ENCODE measurements around the gene LAPTM5. TPM values are rescaled to one million over a fixed set of nuclear protein-coding genes. Genes with fewer than 3 reads are reported as not detected.

LAPTM5 gene
- total RNA-seq, 1 experiment from 2014 or later, result not detected

- Mint-ChIP-seq H3K4me1 (ENCODE audit: low read depth, unreplicated experiment) (peaks cover 16% of the 10 kb centered on the region), H3K9me3 (ENCODE audit: low read depth, unreplicated experiment) (peaks cover 5% of the 10 kb centered on the region), H3K27ac (ENCODE audit: unreplicated experiment) (no peak overlapping the region), H3K36me3 (ENCODE audit: insufficient read depth, unreplicated experiment) (no peaks in the 10 kb centered on the region), H3K27me3 (ENCODE audit: unreplicated experiment) (no peaks in the 10 kb centered on the region), H3K4me3 (ENCODE audit: low read depth, unreplicated experiment) (no peak overlapping the region)
- intact Hi-C loops (cut with micrococcal nuclease; ENCODE audit: unreplicated experiment), result no loop called here
- no TSS peak for BruUV-seq (replicated peaks)
- TF ChIP-seq, protein P1, sequence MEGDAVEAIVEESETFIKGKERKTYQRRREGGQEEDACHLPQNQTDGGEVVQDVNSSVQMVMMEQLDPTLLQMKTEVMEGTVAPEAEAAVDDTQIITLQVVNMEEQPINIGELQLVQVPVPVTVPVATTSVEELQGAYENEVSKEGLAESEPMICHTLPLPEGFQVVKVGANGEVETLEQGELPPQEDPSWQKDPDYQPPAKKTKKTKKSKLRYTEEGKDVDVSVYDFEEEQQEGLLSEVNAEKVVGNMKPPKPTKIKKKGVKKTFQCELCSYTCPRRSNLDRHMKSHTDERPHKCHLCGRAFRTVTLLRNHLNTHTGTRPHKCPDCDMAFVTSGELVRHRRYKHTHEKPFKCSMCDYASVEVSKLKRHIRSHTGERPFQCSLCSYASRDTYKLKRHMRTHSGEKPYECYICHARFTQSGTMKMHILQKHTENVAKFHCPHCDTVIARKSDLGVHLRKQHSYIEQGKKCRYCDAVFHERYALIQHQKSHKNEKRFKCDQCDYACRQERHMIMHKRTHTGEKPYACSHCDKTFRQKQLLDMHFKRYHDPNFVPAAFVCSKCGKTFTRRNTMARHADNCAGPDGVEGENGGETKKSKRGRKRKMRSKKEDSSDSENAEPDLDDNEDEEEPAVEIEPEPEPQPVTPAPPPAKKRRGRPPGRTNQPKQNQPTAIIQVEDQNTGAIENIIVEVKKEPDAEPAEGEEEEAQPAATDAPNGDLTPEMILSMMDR (IDR thresholded peaks at IDR 0.05; ENCODE audit: unreplicated experiment), result no peak
- CTCF ChIA-PET, result interaction anchor here (1.0 kb wide), 1 partner anchor 38 kb away, joined by 4 read pairs; no protein-coding TSS in a partner anchor
- DNase-seq, result peak; percentile 46
These were observed 16.2 kb downstream of the LAPTM5 start for GRCh38 chr1:30741239-30741894.

GRCh38 chr1:30740251-30741238 lies 17.0 kb downstream of the LAPTM5 start:
- Mint-ChIP-seq H3K27me3 (ENCODE audit: unreplicated experiment) (no peaks in the 10 kb centered on the region), H3K4me1 (ENCODE audit: low read depth, unreplicated experiment) (peaks cover 16% of the 10 kb centered on the region), H3K36me3 (ENCODE audit: insufficient read depth, unreplicated experiment) (no peaks in the 10 kb centered on the region), H3K27ac (ENCODE audit: unreplicated experiment) (no peak overlapping the region), H3K4me3 (ENCODE audit: low read depth, unreplicated experiment) (no peak overlapping the region), H3K9me3 (ENCODE audit: low read depth, unreplicated experiment) (peaks cover 5% of the 10 kb centered on the region)
- CTCF ChIA-PET, result interaction anchor here (0.6 to 1.0 kb wide), 3 partner anchors 39 to 1025 kb away, joined by 3 to 4 read pairs (median 4); no protein-coding TSS in a partner anchor
- no peak for DNase-seq
- no TSS peak for BruUV-seq (replicated peaks)
- TF ChIP-seq, protein P1 (IDR thresholded peaks at IDR 0.05; ENCODE audit: unreplicated experiment), result no peak
- intact Hi-C loops (cut with micrococcal nuclease; ENCODE audit: unreplicated experiment), result no loop called here

DNA sequence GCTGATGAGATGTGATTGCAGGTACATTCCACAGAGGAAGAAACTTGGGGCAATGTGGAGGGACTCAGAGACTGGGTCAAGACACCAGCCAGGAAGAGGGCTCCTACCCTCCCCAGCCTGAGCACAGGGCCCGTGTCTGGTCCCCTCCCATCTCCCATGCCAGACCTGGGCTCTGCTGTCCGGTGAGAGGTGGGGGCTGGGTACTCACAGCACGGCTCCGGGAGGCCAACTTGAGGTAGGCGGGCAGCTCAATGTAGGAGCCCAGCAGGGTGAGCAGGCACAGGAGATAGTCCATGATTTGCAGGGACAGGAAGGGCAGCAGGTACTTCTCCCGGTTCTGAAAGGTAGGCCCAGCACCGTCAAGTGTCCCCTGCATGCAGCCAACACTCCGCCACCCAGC lies 18.0 kb downstream of the LAPTM5 start:
- BruUV-seq (replicated peaks), result no TSS peak
- CTCF ChIA-PET, result no interaction called here
- no peaks in the 10 kb centered on the region for H3K36me3 Mint-ChIP-seq (ENCODE audit: insufficient read depth, unreplicated experiment)
- H3K4me3 Mint-ChIP-seq (ENCODE audit: low read depth, unreplicated experiment), result no peak overlapping the region
- H3K27me3 Mint-ChIP-seq (ENCODE audit: unreplicated experiment), result no peaks in the 10 kb centered on the region
- intact Hi-C loops (cut with micrococcal nuclease; ENCODE audit: unreplicated experiment), result no loop called here
- peaks cover 16% of the 10 kb centered on the region for H3K4me1 Mint-ChIP-seq (ENCODE audit: low read depth, unreplicated experiment)
- H3K9me3 Mint-ChIP-seq (ENCODE audit: low read depth, unreplicated experiment), result peaks cover 5% of the 10 kb centered on the region
- TF ChIP-seq, protein P1 (IDR thresholded peaks at IDR 0.05; ENCODE audit: unreplicated experiment), result no peak
- DNase-seq, result no peak
- H3K27ac Mint-ChIP-seq (ENCODE audit: unreplicated experiment), result no peak overlapping the region

DNA sequence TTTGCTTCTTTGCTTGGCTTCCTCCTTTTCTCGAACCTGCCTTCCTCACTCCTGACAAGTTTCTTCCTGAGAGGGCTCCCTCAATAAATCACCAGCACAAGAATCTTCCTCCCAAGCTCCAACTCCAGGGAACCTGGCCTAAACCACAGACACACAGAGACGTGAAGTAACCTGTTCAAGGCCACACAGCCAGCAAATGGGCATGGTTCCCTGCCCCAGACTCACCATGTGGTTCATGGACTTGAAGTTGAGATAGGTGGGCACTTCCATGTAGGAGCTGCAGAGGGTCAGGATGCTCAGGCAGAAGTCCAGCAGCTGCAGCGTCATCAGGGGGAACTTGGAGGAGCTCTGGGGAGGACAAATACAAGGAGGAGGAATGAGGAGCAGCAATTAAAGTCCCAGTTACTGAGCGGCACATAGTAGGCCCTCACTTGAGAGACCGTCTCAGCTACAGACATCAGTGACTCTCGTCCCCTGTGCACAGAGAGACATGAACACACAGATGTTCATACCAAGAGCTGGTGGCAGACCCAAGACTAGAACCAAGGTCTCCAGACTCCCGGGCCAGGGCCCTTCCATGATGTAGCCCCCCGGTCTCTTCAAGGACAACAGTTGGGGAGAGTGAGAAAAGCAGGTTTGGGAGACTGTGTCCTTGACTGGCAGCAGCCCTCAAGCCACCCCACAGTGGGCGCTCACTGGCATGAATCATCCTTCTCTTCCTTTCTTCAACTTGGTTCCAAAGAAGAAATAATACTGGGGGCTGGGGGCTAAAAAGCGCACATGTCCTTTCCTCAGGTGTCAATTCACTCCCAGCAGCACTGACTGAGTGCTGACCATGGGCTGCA lies 18.6 kb downstream of the LAPTM5 start:
- BruUV-seq (replicated peaks), result no TSS peak
- no peak for DNase-seq
- H3K27me3 Mint-ChIP-seq (ENCODE audit: unreplicated experiment), result no peaks in the 10 kb centered on the region
- H3K9me3 Mint-ChIP-seq (ENCODE audit: low read depth, unreplicated experiment), result peaks cover 5% of the 10 kb centered on the region
- no peak overlapping the region for H3K27ac Mint-ChIP-seq (ENCODE audit: unreplicated experiment)
- H3K36me3 Mint-ChIP-seq (ENCODE audit: insufficient read depth, unreplicated experiment), result no peaks in the 10 kb centered on the region
- CTCF ChIA-PET, result no interaction called here
- TF ChIP-seq, protein P1 (IDR thresholded peaks at IDR 0.05; ENCODE audit: unreplicated experiment), result no peak
- H3K4me1 Mint-ChIP-seq (ENCODE audit: low read depth, unreplicated experiment), result peaks cover 16% of the 10 kb centered on the region
- intact Hi-C loops (cut with micrococcal nuclease; ENCODE audit: unreplicated experiment), result no loop called here
- no peak overlapping the region for H3K4me3 Mint-ChIP-seq (ENCODE audit: low read depth, unreplicated experiment)
